Stimulated activated CD8-positive, alpha-beta memory T cell treated with anti-CD3 and anti-CD28 coated beads, Interleukin-7, amount 100 ng/mL, for 48 hours (primary cell): Measurements from ENCODE around the gene MTM1.

ENCODE experiments used
- DNase-seq, 2 donors: peaks; one replicate each; pipeline ENCODE4 v3.0.0-alpha.2; 2020; ENCODE audit warnings: low read depth in 1 of 2; ENCODE audit errors: extremely low read depth in 1 of 2

The MTM1 gene

DNA sequence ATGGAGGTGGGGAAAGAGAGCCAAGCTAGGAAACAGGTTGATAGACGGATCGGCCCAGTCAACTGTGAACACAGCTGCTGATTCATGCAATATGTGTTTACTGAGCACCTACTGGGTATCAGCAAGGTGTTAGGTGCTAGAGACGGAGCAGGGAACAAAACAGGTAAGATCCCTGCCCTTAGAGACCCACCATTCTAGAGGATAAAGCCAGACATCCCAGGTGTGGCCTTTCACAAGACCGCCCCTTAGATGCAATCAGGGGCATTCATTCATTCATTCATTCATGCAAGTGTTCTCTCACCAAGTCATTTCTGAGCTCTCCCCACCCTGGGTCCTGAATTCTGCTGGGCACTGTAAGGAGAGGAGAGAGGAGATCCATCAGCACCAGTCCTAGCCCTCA, 20.2 kb upstream of the MTM1 start:
- no peak for DNase-seq

DNA sequence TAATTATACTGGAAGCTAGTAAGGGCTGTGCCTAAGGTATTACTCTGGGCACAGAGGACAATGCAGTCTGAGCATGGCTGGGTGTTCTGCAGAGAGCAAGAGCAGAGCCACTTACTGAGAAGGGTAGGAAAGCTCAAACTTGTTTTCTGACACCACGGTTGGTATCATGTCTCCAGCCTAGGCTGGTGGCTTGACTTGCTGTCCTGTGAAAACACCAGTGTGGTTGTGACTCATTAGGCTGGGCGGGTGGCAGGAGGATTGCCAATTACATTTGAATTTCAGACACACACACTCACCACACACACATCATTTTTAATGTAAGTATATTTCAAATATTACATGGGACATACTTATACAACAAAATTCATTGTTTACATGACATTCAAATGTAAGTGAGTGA, 19.7 kb upstream of the MTM1 start:
- peak in 1 of 2 donors; percentile 11 for DNase-seq

DNA sequence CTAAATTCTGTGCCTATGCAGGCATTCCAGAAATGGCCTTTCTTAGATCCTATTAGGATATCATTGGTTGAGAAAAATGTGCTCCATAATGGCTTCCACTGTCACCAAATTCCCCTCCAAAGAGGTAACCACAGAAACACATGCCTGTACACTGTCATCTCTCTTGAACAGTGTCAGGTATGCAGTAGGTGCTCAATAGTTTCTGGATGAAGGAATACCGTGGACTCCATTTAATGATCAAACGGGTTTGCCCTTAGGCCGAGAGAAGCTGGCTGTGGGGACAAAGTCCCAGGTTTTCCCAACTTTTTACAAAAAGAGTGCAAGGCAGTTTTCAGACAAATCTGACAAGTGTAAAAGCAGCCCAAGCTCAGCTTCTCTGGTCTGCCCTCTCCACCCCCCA, 16.5 kb upstream of the MTM1 start:
- DNase-seq, result no peak

DNA sequence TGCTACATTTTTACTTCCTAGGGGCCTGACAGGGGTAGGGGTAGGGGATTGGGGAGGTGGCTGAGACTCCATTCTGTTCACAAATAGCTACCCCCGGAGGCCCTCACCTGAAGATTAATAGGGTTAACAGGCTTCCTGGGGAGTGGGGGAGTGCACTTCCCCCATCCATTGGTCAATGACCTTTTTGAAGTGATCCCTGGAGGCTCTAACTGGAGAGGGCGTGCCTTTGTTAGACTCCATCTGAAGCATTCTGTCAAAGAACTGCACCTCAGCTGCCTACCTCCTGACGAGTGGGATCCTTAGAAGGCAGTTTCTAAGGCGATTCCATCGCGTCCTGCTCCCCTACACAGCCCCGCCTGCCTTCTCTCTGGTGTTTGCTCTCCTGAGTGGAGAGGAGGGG, 10.0 kb upstream of the MTM1 start:
- DNase-seq, result no peak

DNA sequence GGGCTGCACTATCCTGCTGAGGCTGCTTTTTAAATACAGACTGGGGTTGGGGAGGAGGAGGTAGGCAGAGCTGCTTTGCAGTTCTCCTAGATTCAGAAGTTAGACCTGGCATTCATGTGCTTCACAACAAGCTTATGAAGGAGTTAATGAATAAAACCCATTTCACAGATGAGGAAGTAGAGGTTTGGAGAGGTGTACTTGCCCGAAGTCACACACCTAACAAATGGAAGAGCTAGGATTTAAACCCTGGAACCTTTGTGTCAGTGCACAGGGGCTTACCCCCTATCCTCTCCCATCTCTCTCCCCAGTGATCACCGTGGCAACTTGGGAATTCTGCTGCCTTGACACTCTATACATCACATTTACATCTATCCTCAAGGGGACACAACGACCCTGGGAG, 3.6 kb upstream of the MTM1 start:
- no peak for DNase-seq

DNA sequence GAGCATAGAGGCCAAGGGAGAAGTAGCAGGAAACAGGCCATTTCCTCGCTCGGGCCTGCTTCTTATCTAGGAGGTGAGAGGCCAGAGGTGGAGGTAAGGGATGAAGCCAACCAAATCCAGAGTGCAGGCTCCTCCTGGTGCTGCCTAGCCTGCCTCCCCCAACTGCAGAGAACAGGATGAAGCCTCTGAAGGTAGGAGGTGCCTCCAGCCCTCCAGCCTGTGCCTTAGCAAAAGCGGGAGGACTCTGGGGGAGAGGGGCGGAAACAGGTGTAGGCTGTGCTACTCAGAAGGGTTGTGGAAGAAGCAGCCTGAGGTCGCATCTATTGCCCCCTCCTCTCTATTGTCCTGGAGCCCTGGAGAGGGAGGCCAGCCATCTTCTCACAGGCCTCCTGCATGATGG, 2.9 kb upstream of the MTM1 start:
- no peak for DNase-seq

DNA sequence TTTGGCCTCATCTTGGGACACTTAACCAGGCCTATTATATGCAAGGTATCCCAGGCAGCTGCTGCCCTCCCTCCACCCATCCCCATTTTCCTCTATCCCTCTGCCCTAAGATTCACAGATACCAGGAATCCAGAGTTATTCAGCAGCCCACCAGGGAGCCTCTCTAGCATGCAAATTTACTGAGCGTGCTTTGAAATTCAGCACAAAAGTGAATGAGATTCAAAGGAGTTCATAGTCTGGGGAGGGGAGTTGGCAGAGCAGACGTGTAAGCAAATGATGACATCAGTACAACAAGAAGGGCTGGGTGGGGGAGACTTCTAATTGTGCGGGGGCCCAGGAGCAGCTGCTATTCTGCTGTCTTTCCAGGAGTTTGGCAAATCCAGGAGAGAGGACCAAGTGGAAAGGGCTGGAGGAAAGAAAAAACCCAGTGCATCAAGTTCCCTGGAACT, 1.7 kb upstream of the MTM1 start:
- DNase-seq, result no peak

DNA sequence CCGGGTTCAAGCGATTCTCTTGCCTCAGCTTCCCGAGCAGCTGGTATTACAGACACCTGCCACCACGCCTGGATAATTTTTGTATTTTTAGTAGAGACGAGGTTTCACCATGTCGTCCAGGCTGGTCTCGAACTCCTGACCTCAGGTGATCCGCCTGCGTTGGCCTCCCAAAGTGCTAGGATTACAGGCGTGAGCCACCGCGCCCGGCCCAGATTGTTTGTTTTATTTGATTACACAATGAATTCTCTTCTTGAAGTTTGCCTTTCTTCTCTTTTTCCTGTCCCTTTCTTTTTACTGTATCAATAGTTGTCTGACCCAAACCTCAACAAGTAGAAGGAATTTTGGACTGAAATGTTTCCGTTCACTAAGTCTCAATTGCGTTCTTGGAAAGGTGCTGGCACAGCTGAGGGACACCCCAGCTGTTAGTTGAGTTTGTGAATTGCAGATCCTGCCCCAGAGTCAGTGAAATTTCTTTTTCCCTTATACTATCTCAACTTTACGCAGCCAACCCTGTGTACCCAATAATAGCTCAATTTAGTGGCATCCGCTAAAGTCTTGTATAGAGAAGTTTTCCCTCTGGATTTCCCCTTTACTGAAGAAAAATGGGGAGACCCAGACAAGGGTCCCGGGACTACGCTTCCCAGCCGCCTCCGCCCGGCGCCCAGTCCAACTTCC, 639 bp upstream of the MTM1 start:
- no peak for DNase-seq

DNA sequence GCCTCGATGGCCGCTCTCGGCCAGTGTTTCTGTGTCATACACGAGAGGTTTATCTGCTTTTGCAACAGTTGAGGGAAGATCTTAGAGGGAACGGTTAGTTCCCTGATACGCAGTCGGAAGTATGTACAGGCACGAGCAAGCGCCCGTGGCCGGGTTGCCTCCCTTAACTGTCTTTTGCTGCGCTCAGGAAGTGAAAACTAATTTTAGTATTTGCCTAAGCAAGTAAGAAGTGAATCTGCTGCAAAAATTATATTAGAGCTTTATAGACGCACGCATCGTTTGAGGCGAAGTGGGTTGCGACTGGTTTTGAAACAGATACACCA, 695 bp downstream of the MTM1 start:
- DNase-seq, result no peak

DNA sequence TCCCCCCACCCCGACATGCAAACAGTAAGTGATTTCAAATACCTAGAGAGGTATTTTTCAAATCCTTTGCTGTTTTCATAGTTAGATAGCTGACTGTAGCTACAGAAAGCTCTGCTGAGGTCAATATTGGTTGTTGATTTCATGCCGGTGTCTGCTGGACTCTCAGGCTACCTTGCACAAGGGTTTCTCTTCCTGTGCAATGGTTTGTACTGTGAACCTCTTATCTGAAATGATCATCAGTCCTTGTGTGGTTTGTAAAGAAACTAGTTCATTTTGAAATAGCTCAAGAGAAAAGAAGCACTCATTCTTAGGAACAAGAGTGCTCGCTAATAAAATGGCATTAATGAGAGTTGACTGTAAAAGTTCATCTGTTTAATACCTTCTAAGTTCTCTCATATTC, 2.1 kb downstream of the MTM1 start:
- no peak for DNase-seq

DNA sequence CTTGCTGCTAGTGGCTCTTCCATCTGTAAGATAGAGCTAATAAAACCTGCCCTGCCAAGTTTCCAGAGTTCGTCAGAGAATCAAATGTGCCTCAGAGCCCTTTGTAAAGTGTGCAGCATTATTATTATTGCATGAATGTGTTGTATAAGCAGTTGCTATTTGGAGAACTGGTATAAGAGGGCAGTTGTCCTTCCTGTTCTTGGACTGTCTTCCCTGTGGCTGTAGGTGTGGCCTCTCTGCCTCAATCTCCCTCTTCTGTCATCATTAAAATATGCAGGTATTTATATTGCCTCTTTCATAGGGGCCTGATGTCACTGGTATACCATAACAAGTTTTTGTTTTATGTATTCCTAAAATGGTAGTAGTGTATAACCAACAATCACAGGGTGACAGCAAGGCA, 3.8 kb downstream of the MTM1 start:
- DNase-seq, result no peak

DNA sequence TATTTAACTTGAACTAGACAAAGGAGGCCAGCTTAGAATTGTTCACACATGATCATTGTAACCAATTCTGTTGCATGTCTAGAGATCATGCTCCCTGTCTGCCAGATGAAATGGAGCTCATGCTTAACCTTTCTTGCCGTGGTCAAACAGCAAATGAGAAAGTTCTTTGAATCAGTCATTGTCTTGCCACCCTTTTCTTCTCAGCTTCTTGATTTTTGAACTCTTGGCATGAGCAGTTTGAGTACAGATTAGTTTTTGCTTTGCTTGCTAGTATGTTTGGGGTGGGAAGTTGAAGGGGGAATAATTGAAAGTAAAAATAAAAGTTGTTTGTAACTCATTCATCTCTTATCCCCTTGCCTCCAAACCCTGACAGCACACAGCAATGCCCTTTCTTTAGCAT, 4.7 kb downstream of the MTM1 start:
- no peak for DNase-seq

DNA sequence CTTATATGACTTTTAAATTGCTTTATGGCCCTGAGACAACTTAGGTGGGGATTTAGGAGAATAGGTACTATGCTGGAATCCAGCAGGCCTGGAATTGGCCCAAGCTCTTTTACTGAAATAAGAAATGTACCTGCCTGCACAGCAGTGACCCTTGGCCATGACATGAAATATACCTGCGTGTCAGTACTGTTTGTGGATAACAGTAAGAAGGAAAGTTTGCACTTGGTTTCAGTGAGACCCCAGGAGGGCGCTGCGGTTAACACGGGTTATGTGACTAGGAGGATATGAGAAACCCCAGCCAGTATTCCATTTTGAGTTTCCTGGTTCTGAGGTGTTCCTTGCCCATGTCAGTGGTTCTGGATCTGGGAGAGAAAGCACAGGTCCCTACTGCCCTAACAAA, 5.3 kb downstream of the MTM1 start:
- peak in 1 of 2 donors; percentile 35 for DNase-seq

DNA sequence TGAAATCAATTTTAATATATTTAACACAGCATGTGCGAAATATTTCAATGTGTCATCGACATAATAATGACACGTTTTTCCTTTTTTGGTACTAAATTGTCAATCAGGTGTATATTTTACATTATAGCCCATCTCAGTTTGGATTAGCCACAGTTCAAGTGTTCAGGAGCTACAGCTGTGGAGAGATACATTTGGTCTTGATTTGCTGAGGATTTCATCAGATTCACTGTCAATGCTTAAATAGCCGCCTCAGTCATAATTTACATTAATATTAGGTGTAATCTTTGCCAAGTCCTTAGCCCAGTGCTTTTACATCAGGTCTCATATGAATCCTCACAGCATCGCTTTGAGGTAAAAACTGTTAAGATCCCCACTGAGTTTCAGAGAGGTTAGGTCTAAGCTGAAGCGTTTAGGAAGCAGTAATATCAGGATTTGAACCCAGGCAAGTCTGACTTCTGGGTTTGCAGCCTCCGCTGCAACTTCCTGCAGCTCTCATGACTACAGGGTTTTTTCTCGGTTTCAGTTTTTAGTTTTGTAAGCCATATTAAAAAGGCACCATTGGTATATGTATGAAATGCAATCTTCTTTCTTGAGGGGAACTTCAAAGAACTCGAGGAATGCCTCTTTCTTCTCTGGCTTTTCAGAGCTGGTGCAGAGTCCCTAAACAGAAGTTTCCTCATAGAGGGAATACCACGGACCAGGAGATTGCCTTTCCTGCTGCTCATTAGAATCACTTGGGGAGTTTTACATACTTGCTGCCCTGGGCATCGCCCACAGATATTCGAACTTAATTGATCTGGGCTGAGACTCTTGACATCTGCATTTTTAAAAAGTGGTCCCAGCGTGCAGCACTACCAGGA, 6.4 kb downstream of the MTM1 start:
- DNase-seq, result no peak

DNA sequence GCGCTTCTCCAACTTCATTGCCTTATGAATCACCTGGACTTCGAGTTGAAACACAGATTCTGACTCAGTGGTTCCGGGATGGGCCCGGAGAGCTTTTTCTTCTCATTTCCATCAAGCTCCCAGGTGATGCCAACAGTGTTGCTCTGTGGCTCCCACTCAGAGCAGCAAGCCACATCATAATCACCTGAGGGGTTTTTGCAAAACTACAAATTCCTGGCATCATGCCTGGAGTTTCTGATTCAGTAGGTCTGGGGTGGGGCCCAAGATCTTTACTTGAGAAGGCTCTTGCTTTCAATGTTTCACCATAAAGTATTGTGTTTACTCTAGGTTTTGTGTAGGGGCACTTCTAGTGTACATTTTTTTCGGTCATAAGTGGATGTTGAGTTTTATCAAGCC, 7.0 kb downstream of the MTM1 start:
- DNase-seq, result peak in 1 of 2 donors; percentile 59

DNA sequence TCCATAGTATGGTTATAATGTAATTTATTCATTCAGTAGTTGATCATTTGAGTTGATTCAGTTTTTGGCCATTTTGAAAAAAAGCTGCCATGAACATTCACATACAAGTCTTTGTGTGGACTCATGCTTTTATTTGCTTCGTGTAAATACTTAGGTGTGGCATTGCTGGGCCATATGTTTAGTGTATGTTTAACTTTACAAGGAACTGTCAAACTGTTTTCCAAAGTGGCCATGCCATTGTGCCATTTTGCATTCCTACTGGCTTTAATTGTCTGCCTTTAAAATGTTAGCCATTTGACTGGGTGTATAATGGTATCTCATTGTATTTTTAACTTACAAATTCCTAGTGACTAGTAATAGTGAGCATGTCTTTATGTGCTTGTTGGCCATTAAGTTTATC, 8.8 kb downstream of the MTM1 start:
- no peak for DNase-seq

DNA sequence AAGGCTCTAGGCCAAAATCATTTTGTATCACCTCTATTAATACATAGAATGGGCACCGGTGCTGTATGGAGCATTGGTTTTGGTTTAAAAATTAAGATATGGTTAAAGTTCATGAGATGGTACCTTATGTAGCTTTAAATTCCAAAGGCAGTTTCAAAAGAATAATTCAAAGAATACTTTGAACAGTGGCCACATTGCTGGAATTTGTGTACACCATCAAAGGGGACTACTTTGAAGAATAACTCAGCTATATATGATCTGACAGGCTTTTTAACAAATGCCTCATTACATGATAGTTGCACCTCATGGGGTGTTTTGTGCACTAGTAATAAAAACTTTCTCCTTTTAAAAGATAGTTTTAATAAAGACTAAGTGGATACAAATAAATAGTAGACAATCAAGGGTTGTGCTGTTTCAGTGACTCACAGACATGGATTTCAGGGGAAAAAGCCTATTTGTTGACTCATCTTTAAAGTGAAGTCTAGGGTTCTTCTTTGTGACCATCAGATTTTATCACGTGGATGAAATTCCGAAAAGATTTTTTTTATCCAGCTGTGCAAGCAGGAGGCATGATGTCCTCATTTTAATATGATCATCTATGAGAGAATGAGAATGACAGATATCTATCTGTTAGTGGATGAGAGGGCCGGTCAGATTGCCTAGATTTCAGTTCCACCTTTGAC, 12.8 kb downstream of the MTM1 start:
- DNase-seq, result no peak

DNA sequence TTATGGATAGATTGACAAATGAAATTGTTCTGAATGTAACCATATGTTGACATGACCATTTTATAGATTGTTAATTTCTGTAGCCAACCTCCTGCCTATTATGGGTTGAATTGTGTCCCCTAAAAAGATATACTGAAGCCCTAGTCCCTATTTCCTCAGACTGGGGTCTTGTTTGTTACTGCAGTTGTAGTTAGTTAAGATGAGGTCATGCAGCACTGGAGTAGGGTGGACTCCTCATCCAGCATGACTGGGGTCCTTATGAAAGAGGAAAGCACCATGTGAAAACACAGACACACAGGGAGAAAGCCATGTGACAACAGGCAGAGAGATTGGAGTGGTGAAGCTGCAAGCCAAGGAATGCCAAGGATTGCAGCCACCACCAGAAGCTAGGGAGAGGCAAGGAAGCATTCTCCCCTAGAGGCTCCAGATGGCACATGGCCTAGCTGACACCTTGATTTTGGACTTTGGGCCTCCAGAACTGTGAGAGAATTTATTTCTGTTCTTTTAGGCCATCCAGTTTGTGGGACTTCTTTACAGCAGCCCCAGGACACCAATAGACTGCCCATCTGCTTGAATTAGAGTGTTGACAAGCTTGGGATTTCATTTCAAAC, 14.0 kb downstream of the MTM1 start:
- DNase-seq, result no peak

DNA sequence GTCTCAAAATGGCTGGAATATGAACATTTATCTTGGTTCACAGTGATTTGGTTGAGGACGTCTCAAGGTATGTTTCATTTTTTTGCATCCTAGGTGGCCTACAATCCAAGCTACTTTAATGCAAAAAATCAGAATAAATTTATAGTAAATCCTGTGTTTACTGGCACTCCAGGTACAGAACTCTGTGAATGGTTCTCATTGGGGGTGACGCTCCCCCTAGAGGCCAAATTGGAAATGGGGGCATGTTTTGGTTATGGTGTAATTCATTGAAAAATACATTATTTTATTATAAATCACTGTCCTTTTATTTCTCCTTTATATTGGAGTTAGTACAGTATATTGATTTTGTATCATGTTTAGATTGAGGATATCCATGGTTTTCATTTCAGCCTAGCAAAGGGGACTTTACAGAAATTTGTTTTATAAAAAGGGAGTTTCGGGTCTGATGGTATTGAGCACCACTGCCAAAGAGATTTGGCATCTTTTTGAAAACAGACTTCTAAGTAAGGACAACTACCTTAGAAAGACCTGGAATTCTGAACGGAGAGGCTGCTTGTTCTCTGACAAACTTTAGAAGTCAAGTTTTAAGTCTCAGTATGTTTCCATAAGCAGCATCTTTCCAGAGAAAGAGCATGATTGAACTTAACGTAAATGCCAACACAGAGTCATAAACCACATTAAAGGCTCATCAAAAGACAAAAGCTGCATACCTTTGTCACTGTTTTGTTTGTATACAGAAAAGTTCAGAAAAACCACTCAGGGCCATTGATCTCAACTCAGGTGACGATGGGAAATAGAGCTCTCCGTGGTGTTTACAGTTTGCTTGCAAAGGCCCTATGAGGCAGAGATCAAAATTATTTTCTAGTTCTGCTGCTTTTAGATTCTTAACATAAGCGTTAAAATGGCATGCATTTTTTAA, 19.4 kb downstream of the MTM1 start:
- DNase-seq, result no peak

DNA sequence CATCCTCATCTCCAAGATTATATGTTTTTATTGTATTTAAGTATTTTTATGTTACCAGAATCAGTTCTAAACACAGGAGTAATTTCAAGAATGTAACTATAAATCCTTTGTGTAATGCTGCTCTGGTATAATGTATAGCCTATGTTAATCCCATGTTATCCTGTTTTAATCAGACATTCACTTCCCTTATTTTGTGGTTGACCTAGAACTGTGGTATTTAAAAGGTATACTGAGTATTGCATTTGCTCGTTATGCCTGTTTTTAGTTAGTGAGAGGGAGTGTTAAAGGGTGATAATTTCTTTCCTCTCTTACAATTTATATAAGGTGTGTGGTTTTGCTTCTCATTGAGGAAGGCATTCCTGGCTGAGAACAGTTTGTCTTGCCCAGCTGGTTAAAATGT, 26.2 kb downstream of the MTM1 start:
- DNase-seq, result no peak

DNA sequence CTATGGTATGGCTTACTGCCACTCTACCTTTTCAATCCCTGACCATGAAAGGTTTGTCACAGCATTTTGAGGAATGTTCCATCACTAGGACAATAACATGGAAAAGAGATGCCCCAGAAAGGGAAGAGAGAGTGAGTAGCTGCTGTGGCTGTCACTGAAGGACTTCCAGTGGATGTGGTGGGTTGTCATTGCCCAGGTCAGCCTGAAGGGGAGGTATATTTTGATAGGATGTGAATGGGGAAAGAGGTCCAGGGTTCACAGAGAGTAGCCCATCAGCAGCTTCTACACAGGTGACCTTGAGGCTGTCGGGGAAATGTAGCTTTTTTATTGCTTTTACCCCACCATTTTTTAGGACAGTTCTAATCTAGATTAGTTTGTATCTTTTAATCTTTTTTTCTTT, 30.8 kb downstream of the MTM1 start:
- no peak for DNase-seq
